ENCODE results near the gene FCER2. TPM values are rescaled to one million over a fixed set of nuclear protein-coding genes. Genes with fewer than 3 reads are reported as not detected.

FCER2 gene
- polyA plus RNA-seq, 4 donors = 0.19 to 1.2 (median 0.36) TPM

- DNase-seq (ENCODE audit: low read depth in 4 of 4, low spot score in 3 of 4) = no peak
Measured at GRCh38 chr19:7734220-7735203, 32.6 kb upstream of the FCER2 start.

- no peak for DNase-seq (ENCODE audit: low read depth in 4 of 4, low spot score in 3 of 4)
Measured at GRCh38 chr19:7733376-7733775, 31.4 kb upstream of the FCER2 start.

GRCh38 chr19:7732045-7732444 lies 30.1 kb upstream of the FCER2 start, which contains the start of gene CLEC4G:
Gene CLEC4G, minus strand, starts transcription at chr19:7732110. Its CDS starts 8 bp downstream, at chr19:7732102.
- DNase-seq (ENCODE audit: low read depth in 4 of 4, low spot score in 3 of 4) = no peak

- no peak for DNase-seq (ENCODE audit: low read depth in 4 of 4, low spot score in 3 of 4)
Measured at GRCh38 chr19:7731615-7732014, 29.7 kb upstream of the FCER2 start.

- DNase-seq (ENCODE audit: low read depth in 4 of 4, low spot score in 3 of 4) = no peak
Measured at GRCh38 chr19:7731218-7731595, 29.3 kb upstream of the FCER2 start.

- no peak for DNase-seq (ENCODE audit: low read depth in 4 of 4, low spot score in 3 of 4)
Measured at GRCh38 chr19:7730286-7731217, 28.6 kb upstream of the FCER2 start.

GRCh38 chr19:7729831-7730285 lies 27.9 kb upstream of the FCER2 start:
- no peak for DNase-seq (ENCODE audit: low read depth in 4 of 4, low spot score in 3 of 4)

- no peak for DNase-seq (ENCODE audit: low read depth in 4 of 4, low spot score in 3 of 4)
Measured at GRCh38 chr19:7729211-7729610, 27.3 kb upstream of the FCER2 start.

- DNase-seq (ENCODE audit: low read depth in 4 of 4, low spot score in 3 of 4) = no peak
Measured at GRCh38 chr19:7725791-7726190, 23.9 kb upstream of the FCER2 start.

- DNase-seq (ENCODE audit: low read depth in 4 of 4, low spot score in 3 of 4) = no peak
Measured at GRCh38 chr19:7722231-7722651, 20.3 kb upstream of the FCER2 start.

GRCh38 chr19:7720351-7720750 lies 18.4 kb upstream of the FCER2 start:
- no peak for DNase-seq (ENCODE audit: low read depth in 4 of 4, low spot score in 3 of 4)

GRCh38 chr19:7718668-7719067 lies 16.7 kb upstream of the FCER2 start:
- DNase-seq (ENCODE audit: low read depth in 4 of 4, low spot score in 3 of 4) = no peak

GRCh38 chr19:7716762-7717161 lies 14.8 kb upstream of the FCER2 start:
- no peak for DNase-seq (ENCODE audit: low read depth in 4 of 4, low spot score in 3 of 4)

- no peak for DNase-seq (ENCODE audit: low read depth in 4 of 4, low spot score in 3 of 4)
Measured at GRCh38 chr19:7715671-7716070, 13.7 kb upstream of the FCER2 start.

GRCh38 chr19:7710616-7711015 lies 8.7 kb upstream of the FCER2 start:
- DNase-seq (ENCODE audit: low read depth in 4 of 4, low spot score in 3 of 4) = no peak

GRCh38 chr19:7709932-7710460 lies 8.1 kb upstream of the FCER2 start:
- DNase-seq (ENCODE audit: low read depth in 4 of 4, low spot score in 3 of 4) = no peak

- no peak for DNase-seq (ENCODE audit: low read depth in 4 of 4, low spot score in 3 of 4)
Measured at GRCh38 chr19:7706955-7707456, 5.1 kb upstream of the FCER2 start.

GRCh38 chr19:7706188-7706954 lies 4.4 kb upstream of the FCER2 start:
- no peak for DNase-seq (ENCODE audit: low read depth in 4 of 4, low spot score in 3 of 4)

GRCh38 chr19:7705387-7706187 lies 3.7 kb upstream of the FCER2 start:
- no peak for DNase-seq (ENCODE audit: low read depth in 4 of 4, low spot score in 3 of 4)
